HL-60 (cell line): ENCODE results near the gene ERICH6.

ENCODE experiments used
- CTCF ChIP-seq: IDR thresholded peaks from one replicate; pipeline ENCODE4 v1.5.1; 2011; ENCODE audit warnings: low read length, control low read depth, inconsistent platforms; ENCODE audit not compliant: insufficient read depth
- GABPA ChIP-seq: IDR thresholded peaks from 2 replicates; pipeline ENCODE4 v1.6.1; 2012; ENCODE audit warnings: low read depth
- POLR2AphosphoS5 ChIP-seq: IDR thresholded peaks from 2 replicates; pipeline ENCODE4 v1.6.1; 2012; ENCODE audit warnings: low read depth

- TF ChIP-seq CTCF = no peak
- no peak for TF ChIP-seq POLR2AphosphoS5
- no peak for TF ChIP-seq GABPA
Observed at GRCh38 chr3:150723946-150724345, 20.2 kb upstream of the ERICH6 start.
